Measurements from ENCODE around the gene PDCL3.

The PDCL3 gene

GRCh38 chr2:100603948-100604633, 41.3 kb downstream of the PDCL3 start:
- H3K27ac ChIP-seq (ENCODE audit: low read depth, low read length), result peak overlapping the region; percentile 10
- no peaks in the 10 kb centered on the region for H3K27me3 ChIP-seq (ENCODE audit: control insufficient read depth, insufficient read depth, low read length)
- H3K4me1 ChIP-seq (ENCODE audit: control insufficient read depth, insufficient read depth, low read length), result peaks cover 7% of the 10 kb centered on the region
- H3K36me3 ChIP-seq (ENCODE audit: control insufficient read depth, insufficient read depth, low read length), result no peaks in the 10 kb centered on the region
- H3K9ac ChIP-seq (ENCODE audit: low read length), result no peak overlapping the region
- H3K4me3 ChIP-seq (ENCODE audit: low read length), result no peak overlapping the region

DNA sequence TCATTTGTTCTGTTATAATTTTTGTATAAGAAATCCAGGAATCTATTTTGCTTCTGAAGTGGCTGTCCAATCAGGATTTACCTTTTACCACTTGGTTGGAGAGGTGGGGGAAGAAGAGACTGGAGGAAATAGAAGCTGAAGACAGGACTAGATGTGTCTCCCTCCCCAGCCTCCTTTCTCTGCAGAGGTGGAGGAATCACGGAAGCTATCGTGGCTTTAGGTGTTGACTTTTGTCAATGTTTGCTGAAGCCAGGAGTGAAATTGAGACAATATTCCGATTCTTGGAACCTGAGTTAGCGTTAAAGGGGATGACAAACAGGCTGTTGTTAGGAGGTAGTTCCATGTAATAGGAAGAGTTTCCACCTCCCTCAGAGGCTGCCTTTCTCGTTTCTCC, 43.5 kb downstream of the PDCL3 start:
- H3K36me3 ChIP-seq (ENCODE audit: control insufficient read depth, insufficient read depth, low read length), result no peaks in the 10 kb centered on the region
- H3K27ac ChIP-seq (ENCODE audit: low read depth, low read length), result no peak overlapping the region
- H3K27me3 ChIP-seq (ENCODE audit: control insufficient read depth, insufficient read depth, low read length), result no peaks in the 10 kb centered on the region
- no peak overlapping the region for H3K9ac ChIP-seq (ENCODE audit: low read length)
- H3K4me1 ChIP-seq (ENCODE audit: control insufficient read depth, insufficient read depth, low read length), result peaks cover 7% of the 10 kb centered on the region
- no peak overlapping the region for H3K4me3 ChIP-seq (ENCODE audit: low read length)

DNA sequence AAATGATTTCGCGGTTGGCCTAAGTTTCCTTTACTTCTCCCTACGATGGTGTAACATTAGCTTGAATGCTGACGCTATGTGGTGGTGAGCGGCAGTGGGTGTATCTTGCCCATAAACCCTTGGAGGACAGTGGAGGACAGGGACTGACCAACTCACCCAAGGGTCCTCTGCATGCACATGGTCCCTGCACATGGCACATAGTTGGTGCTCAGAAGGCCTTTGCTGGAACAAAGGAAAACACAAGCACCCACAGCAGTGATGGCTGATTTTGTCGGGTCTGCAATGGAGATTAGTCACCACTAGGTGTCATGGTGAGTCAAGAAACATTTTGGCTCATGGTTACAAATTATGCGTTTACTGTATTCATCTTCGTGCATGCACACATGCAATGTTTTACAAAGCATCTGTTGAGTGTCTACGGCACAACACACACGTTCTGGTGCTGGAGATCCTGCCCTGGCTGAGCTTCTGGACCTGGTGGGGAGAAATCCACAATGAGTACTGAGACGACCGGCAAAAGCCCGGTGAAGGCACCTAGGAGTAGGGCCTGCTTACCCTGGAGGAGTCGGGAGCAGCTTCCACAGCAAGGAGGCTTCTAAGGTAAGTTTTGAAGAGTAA, 44.0 kb downstream of the PDCL3 start:
- no peak overlapping the region for H3K27ac ChIP-seq (ENCODE audit: low read depth, low read length)

GRCh38 chr2:100610381-100610831, 47.6 kb downstream of the PDCL3 start:
- no peak overlapping the region for H3K27ac ChIP-seq (ENCODE audit: low read depth, low read length)
- no peaks in the 10 kb centered on the region for H3K4me1 ChIP-seq (ENCODE audit: control insufficient read depth, insufficient read depth, low read length)
- H3K27me3 ChIP-seq (ENCODE audit: control insufficient read depth, insufficient read depth, low read length), result no peaks in the 10 kb centered on the region
- no peaks in the 10 kb centered on the region for H3K36me3 ChIP-seq (ENCODE audit: control insufficient read depth, insufficient read depth, low read length)
- H3K4me3 ChIP-seq (ENCODE audit: low read length), result no peak overlapping the region
- no peak overlapping the region for H3K9ac ChIP-seq (ENCODE audit: low read length)

More for the DNA sequence above, 44.0 kb downstream of the PDCL3 start:
- peaks cover 7% of the 10 kb centered on the region for H3K4me1 ChIP-seq (ENCODE audit: control insufficient read depth, insufficient read depth, low read length)
- no peak overlapping the region for H3K4me3 ChIP-seq (ENCODE audit: low read length)
- H3K27me3 ChIP-seq (ENCODE audit: control insufficient read depth, insufficient read depth, low read length), result no peaks in the 10 kb centered on the region
- no peaks in the 10 kb centered on the region for H3K36me3 ChIP-seq (ENCODE audit: control insufficient read depth, insufficient read depth, low read length)
- H3K9ac ChIP-seq (ENCODE audit: low read length), result no peak overlapping the region

- Histone ChIP-seq H3K27me3 (ENCODE audit: control insufficient read depth, insufficient read depth, low read length) (no peaks in the 10 kb centered on the region), H3K36me3 (ENCODE audit: control insufficient read depth, insufficient read depth, low read length) (no peaks in the 10 kb centered on the region), H3K4me3 (ENCODE audit: low read length) (no peak overlapping the region), H3K9ac (ENCODE audit: low read length) (no peak overlapping the region), H3K27ac (ENCODE audit: low read depth, low read length) (no peak overlapping the region), H3K4me1 (ENCODE audit: control insufficient read depth, insufficient read depth, low read length) (no peaks in the 10 kb centered on the region)
These were observed 48.6 kb downstream of the PDCL3 start for GRCh38 chr2:100611079-100612029.

DNA sequence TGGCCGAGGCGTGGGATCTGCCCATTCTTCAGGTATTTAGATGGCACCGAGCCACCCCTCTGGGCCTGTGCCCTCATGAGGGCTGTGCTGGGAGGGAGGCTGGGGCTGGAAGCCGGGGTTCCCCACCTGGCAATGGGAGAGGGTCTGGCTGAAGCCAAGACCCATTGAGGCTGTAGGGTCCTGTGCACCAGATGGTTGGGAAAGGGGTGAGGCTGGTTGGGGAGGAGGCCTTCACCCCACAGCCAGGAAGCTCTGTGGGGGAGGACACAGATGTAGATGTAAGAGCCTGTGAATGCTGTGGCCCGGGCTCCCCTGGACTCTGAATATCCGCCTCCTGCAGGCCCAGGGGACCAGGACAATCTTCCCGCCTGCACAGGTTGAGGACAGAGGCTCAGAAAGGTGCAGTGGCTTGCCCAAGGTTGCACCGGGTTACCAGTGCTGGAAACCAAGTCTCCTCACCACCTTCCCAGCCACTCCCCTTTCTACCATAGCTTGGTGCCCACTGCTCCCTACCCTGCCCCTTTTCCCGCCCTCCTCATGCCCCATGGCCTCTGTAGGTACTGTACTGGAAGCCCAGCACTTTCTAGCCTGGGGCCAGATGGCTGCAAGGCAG, 49.7 kb downstream of the PDCL3 start:
- Histone ChIP-seq H3K27ac (ENCODE audit: low read depth, low read length) (no peak overlapping the region), H3K9ac (ENCODE audit: low read length) (no peak overlapping the region), H3K36me3 (ENCODE audit: control insufficient read depth, insufficient read depth, low read length) (no peaks in the 10 kb centered on the region), H3K27me3 (ENCODE audit: control insufficient read depth, insufficient read depth, low read length) (no peaks in the 10 kb centered on the region), H3K4me1 (ENCODE audit: control insufficient read depth, insufficient read depth, low read length) (no peaks in the 10 kb centered on the region), H3K4me3 (ENCODE audit: low read length) (no peak overlapping the region)

- H3K27ac ChIP-seq (ENCODE audit: low read depth, low read length), result no peak overlapping the region
These were observed 50.9 kb downstream of the PDCL3 start for GRCh38 chr2:100613719-100614118.

DNA sequence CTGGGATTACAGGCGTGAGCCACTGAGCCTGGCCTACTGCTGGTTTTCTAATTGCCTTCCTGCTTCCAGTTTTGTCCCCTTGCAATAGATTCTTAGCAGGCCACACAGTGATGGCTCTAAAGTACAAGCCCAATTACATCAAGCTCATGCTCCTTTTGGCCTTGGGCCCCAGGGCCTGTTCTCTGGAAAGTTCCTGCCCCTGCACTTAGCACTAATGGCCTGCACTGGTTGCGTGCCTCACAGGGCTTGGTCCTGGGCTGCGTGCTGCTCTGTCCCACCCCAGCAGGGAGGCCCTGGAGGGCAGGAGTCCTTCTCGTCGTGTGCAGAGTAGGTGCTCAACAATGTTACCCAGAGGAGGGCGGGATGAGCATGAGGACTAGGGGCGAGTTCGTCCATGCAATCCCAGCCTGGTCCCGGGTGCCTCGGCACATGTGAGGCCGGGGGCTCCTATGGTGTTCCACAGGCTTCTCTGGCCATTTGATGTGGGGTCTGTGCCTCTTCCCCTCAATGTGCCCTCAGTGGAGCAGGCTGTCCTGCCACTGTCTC, 51.7 kb downstream of the PDCL3 start:
- no peak overlapping the region for H3K9ac ChIP-seq (ENCODE audit: low read length)

More at GRCh38 chr2:100613719-100614118, 50.9 kb downstream of the PDCL3 start:
- Histone ChIP-seq H3K9ac (ENCODE audit: low read length) (no peak overlapping the region), H3K4me3 (ENCODE audit: low read length) (no peak overlapping the region), H3K4me1 (ENCODE audit: control insufficient read depth, insufficient read depth, low read length) (no peaks in the 10 kb centered on the region), H3K27me3 (ENCODE audit: control insufficient read depth, insufficient read depth, low read length) (no peaks in the 10 kb centered on the region), H3K36me3 (ENCODE audit: control insufficient read depth, insufficient read depth, low read length) (no peaks in the 10 kb centered on the region)

GRCh38 chr2:100615471-100615870, 52.7 kb downstream of the PDCL3 start:
- Histone ChIP-seq H3K27ac (ENCODE audit: low read depth, low read length) (no peak overlapping the region), H3K4me1 (ENCODE audit: control insufficient read depth, insufficient read depth, low read length) (no peaks in the 10 kb centered on the region), H3K9ac (ENCODE audit: low read length) (no peak overlapping the region), H3K27me3 (ENCODE audit: control insufficient read depth, insufficient read depth, low read length) (no peaks in the 10 kb centered on the region), H3K4me3 (ENCODE audit: low read length) (no peak overlapping the region), H3K36me3 (ENCODE audit: control insufficient read depth, insufficient read depth, low read length) (no peaks in the 10 kb centered on the region)

More for the DNA sequence above, 51.7 kb downstream of the PDCL3 start:
- H3K27ac ChIP-seq (ENCODE audit: low read depth, low read length), result no peak overlapping the region
- no peaks in the 10 kb centered on the region for H3K4me1 ChIP-seq (ENCODE audit: control insufficient read depth, insufficient read depth, low read length)
- no peaks in the 10 kb centered on the region for H3K36me3 ChIP-seq (ENCODE audit: control insufficient read depth, insufficient read depth, low read length)
- H3K27me3 ChIP-seq (ENCODE audit: control insufficient read depth, insufficient read depth, low read length), result no peaks in the 10 kb centered on the region
- H3K4me3 ChIP-seq (ENCODE audit: low read length), result no peak overlapping the region

GRCh38 chr2:100615886-100616285, 53.1 kb downstream of the PDCL3 start:
- H3K27ac ChIP-seq (ENCODE audit: low read depth, low read length), result no peak overlapping the region
- H3K27me3 ChIP-seq (ENCODE audit: control insufficient read depth, insufficient read depth, low read length), result no peaks in the 10 kb centered on the region
- H3K36me3 ChIP-seq (ENCODE audit: control insufficient read depth, insufficient read depth, low read length), result no peaks in the 10 kb centered on the region
- H3K4me1 ChIP-seq (ENCODE audit: control insufficient read depth, insufficient read depth, low read length), result no peaks in the 10 kb centered on the region
- no peak overlapping the region for H3K4me3 ChIP-seq (ENCODE audit: low read length)
- no peak overlapping the region for H3K9ac ChIP-seq (ENCODE audit: low read length)

GRCh38 chr2:100616841-100617390, 54.1 kb downstream of the PDCL3 start:
- H3K9ac ChIP-seq (ENCODE audit: low read length), result no peak overlapping the region
- H3K27me3 ChIP-seq (ENCODE audit: control insufficient read depth, insufficient read depth, low read length), result no peaks in the 10 kb centered on the region
- no peak overlapping the region for H3K27ac ChIP-seq (ENCODE audit: low read depth, low read length)
- H3K4me1 ChIP-seq (ENCODE audit: control insufficient read depth, insufficient read depth, low read length), result no peaks in the 10 kb centered on the region
- H3K36me3 ChIP-seq (ENCODE audit: control insufficient read depth, insufficient read depth, low read length), result no peaks in the 10 kb centered on the region
- no peak overlapping the region for H3K4me3 ChIP-seq (ENCODE audit: low read length)
